Ishikawa (cell line): ENCODE results near the gene NEUROD6.

Experiments used
- CEBPB ChIP-seq: IDR thresholded peaks from 2 replicates; pipeline ENCODE4 v1.6.1; 2012
- CREB1 ChIP-seq: IDR thresholded peaks from 2 replicates; pipeline ENCODE4 v1.6.1; 2012; ENCODE audit warnings: low read depth
- EGR1 ChIP-seq: IDR thresholded peaks from 2 replicates; pipeline ENCODE4 v1.6.1; 2012
- EP300 ChIP-seq: IDR thresholded peaks from 2 replicates; pipeline ENCODE4 v1.6.1; 2012; ENCODE audit warnings: borderline replicate concordance
- FOXM1 ChIP-seq: IDR thresholded peaks from 2 replicates; pipeline ENCODE4 v1.6.1; 2012; ENCODE audit warnings: low read depth, borderline replicate concordance
- NFIC ChIP-seq: IDR thresholded peaks from 2 replicates; pipeline ENCODE4 v1.6.1; 2012
- RAD21 ChIP-seq: IDR thresholded peaks from 2 replicates; pipeline ENCODE4 v1.6.1; 2012; ENCODE audit warnings: low read depth
- TAF1 ChIP-seq: IDR thresholded peaks from 2 replicates; pipeline ENCODE4 v1.6.1; 2012; ENCODE audit warnings: low read depth, mild to moderate bottlenecking
- TCF12 ChIP-seq: IDR thresholded peaks from 2 replicates; pipeline ENCODE4 v1.6.1; 2012; ENCODE audit warnings: low read depth
- TEAD4 ChIP-seq: IDR thresholded peaks from 2 replicates; pipeline ENCODE4 v1.6.1; 2012
- YY1 ChIP-seq: IDR thresholded peaks from 2 replicates; pipeline ENCODE4 v1.6.1; 2012; ENCODE audit warnings: low read depth
- ZBTB7A ChIP-seq: IDR thresholded peaks from 2 replicates; pipeline ENCODE4 v1.6.1; 2012; ENCODE audit warnings: low read depth
- TF ChIP-seq, protein P1 (sequence below): IDR thresholded peaks from 2 replicates; pipeline ENCODE4 v1.6.1; 2012
- TF ChIP-seq, protein P2 (sequence below): IDR thresholded peaks from 2 replicates; pipeline ENCODE4 v1.6.1; 2012
- TF ChIP-seq, protein P3 (sequence below): IDR thresholded peaks from 2 replicates; pipeline ENCODE4 v1.6.1; 2012; ENCODE audit warnings: low read depth, mild to moderate bottlenecking

NEUROD6 gene

DNA sequence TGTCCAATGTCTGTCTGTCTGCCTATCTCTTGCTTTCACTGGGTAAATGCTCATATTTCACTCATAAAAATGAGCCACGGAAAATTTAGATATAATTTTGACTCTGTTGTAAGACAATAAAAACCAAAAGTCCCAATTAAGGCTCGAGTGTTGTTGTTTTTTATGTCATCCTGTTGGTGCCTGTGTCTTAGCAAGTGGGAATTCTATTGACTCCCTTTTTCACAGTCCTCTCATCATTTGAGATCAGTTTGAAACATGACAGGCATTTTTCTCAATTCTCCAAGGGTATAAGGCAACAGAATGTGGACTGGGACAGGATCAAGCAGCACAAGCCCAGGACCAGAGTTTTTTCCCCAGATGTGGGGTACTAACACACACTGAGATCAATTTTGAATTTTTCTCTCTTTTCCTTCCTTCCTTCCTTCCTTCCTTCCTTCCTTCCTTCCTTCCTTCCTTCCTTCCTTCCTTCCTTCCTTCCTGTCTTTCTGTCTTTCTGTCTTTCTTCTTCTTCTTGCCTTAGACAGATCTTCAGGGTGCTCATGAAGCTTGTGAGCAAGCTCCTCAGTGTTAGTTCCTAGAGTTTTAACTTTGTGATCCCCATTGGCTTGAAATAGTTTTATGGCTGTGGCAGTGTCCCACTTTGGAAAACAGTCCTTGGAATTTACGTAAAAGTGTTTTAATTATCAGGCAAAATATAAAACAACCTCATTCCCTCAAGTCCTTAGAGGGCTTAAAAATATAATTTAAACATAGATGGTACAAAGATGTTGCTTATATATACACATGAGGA lies 3.2 kb upstream of the NEUROD6 start:
- TF ChIP-seq TCF12 (no peak), TAF1 (no peak), EGR1 (no peak), NFIC (no peak), CREB1 (no peak), YY1 (no peak), TEAD4 (no peak)
- TF ChIP-seq, protein P1, sequence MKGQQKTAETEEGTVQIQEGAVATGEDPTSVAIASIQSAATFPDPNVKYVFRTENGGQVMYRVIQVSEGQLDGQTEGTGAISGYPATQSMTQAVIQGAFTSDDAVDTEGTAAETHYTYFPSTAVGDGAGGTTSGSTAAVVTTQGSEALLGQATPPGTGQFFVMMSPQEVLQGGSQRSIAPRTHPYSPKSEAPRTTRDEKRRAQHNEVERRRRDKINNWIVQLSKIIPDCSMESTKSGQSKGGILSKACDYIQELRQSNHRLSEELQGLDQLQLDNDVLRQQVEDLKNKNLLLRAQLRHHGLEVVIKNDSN = no peak
- TF ChIP-seq, protein P2, sequence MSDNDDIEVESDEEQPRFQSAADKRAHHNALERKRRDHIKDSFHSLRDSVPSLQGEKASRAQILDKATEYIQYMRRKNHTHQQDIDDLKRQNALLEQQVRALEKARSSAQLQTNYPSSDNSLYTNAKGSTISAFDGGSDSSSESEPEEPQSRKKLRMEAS = no peak
- TF ChIP-seq, protein P3, sequence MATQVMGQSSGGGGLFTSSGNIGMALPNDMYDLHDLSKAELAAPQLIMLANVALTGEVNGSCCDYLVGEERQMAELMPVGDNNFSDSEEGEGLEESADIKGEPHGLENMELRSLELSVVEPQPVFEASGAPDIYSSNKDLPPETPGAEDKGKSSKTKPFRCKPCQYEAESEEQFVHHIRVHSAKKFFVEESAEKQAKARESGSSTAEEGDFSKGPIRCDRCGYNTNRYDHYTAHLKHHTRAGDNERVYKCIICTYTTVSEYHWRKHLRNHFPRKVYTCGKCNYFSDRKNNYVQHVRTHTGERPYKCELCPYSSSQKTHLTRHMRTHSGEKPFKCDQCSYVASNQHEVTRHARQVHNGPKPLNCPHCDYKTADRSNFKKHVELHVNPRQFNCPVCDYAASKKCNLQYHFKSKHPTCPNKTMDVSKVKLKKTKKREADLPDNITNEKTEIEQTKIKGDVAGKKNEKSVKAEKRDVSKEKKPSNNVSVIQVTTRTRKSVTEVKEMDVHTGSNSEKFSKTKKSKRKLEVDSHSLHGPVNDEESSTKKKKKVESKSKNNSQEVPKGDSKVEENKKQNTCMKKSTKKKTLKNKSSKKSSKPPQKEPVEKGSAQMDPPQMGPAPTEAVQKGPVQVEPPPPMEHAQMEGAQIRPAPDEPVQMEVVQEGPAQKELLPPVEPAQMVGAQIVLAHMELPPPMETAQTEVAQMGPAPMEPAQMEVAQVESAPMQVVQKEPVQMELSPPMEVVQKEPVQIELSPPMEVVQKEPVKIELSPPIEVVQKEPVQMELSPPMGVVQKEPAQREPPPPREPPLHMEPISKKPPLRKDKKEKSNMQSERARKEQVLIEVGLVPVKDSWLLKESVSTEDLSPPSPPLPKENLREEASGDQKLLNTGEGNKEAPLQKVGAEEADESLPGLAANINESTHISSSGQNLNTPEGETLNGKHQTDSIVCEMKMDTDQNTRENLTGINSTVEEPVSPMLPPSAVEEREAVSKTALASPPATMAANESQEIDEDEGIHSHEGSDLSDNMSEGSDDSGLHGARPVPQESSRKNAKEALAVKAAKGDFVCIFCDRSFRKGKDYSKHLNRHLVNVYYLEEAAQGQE = no peak

DNA sequence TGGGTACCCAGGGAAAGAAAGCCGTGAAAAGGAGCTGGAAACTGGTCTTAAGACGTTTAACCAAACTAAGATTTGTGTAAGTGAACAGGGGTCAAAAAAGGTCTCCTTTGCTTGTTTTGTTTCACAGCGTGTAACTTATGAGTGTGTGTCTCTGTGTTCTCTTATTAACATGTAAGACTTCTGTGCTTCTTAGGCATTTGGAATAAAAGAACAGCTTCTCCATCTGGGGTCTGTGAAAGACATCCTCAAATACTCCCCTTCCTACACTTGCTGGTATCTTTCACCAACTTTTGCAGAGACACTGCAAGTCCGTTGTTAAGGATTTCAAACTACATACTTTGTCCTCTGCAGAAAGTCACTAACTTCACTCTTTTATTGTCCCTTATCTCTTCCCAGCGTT lies 615 bp upstream of the NEUROD6 start:
- TF ChIP-seq ZBTB7A = no peak
- no peak for TF ChIP-seq EGR1
- no peak for TF ChIP-seq TEAD4
- TF ChIP-seq CREB1 = no peak
- TF ChIP-seq, protein P3 = no peak
- TF ChIP-seq, protein P1 = no peak
- TF ChIP-seq NFIC = no peak
- TF ChIP-seq EP300 = no peak
- TF ChIP-seq YY1 = no peak

DNA sequence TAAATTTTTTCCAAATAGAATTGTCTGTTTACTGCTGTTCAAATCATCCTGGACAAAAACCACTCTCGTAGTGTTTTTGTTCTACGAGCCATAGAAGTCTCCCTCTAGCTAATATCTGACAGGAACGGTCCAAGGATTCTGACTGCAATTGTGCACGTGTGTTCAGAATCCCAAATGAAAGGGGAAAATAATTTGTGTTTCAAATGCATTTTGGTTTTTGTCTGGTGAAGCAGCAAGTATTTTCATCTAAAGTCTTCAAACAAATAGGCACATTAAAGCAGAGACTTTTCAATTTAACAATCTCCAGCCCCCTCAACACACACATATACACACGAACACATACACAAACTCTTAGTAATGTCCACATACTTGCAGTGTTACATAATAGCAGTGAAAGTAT lies 475 bp downstream of the NEUROD6 start:
- TF ChIP-seq, protein P2 = no peak
- no peak for TF ChIP-seq EP300
- TF ChIP-seq RAD21 = no peak
- TF ChIP-seq TCF12 = no peak
- TF ChIP-seq, protein P3 = no peak
- no peak for TF ChIP-seq EGR1

GRCh38 chr7:31338706-31339105 lies 1.8 kb downstream of the NEUROD6 start:
- TF ChIP-seq NFIC (no peak), TCF12 (no peak), EP300 (no peak), CEBPB (no peak), CREB1 (no peak), ZBTB7A (no peak), YY1 (no peak), TEAD4 (no peak), FOXM1 (no peak), TAF1 (no peak), RAD21 (no peak), EGR1 (no peak)
- TF ChIP-seq, protein P1 = no peak
- TF ChIP-seq, protein P2 = no peak
- TF ChIP-seq, protein P3 = no peak
